OCI-LY3 (cell line): ENCODE measurements around the gene MGAT5B.

ENCODE experiments used
- EZH2phosphoT487 ChIP-seq: fragments of 200-600 bp; shearing (Covaris generic); IDR thresholded peaks from 2 replicates; pipeline ENCODE4 v1.6.1; 2018; ENCODE audit warnings: antibody characterized with exemption, mixed run types, low read depth
- TF ChIP-seq, protein P1 (sequence below): fragments of 200-600, 300-600 bp; sonication (generic); IDR thresholded peaks from 2 replicates; pipeline ENCODE4 v1.5.1; 2014; ENCODE audit warnings: antibody characterized with exemption, low read length, low read depth

GRCh38 chr17:76966486-76967181 is 98.4 kb downstream of the MGAT5B start:
- no peak for TF ChIP-seq EZH2phosphoT487
- TF ChIP-seq, protein P1, sequence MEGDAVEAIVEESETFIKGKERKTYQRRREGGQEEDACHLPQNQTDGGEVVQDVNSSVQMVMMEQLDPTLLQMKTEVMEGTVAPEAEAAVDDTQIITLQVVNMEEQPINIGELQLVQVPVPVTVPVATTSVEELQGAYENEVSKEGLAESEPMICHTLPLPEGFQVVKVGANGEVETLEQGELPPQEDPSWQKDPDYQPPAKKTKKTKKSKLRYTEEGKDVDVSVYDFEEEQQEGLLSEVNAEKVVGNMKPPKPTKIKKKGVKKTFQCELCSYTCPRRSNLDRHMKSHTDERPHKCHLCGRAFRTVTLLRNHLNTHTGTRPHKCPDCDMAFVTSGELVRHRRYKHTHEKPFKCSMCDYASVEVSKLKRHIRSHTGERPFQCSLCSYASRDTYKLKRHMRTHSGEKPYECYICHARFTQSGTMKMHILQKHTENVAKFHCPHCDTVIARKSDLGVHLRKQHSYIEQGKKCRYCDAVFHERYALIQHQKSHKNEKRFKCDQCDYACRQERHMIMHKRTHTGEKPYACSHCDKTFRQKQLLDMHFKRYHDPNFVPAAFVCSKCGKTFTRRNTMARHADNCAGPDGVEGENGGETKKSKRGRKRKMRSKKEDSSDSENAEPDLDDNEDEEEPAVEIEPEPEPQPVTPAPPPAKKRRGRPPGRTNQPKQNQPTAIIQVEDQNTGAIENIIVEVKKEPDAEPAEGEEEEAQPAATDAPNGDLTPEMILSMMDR, result no peak
